Inflammatory macrophage (primary cell): Measurements from ENCODE around the gene NOX5.
A peak's percentile ranks its signal among the peaks of the same experiment; 100 is the strongest.

ENCODE experiments used
- DNase-seq, 2 donors: peaks; one replicate each; pipeline ENCODE4 v3.0.0-alpha.2; 2020 to 2022

NOX5 gene

GRCh38 chr15:68992696-68993095 lies 21.8 kb upstream of the NOX5 start:
- DNase-seq, result no peak

- no peak for DNase-seq
Observed at GRCh38 chr15:68993276-68993675, 21.2 kb upstream of the NOX5 start.

- DNase-seq, result no peak
Observed at GRCh38 chr15:68994149-68994548, 20.3 kb upstream of the NOX5 start.

- no peak for DNase-seq
Observed at GRCh38 chr15:68994981-68995761, 19.3 kb upstream of the NOX5 start.

- DNase-seq, result no peak
Observed at GRCh38 chr15:68997050-68997449, 17.4 kb upstream of the NOX5 start.

GRCh38 chr15:68997930-68998777 lies 16.3 kb upstream of the NOX5 start:
- no peak for DNase-seq

GRCh38 chr15:68999091-68999490 lies 15.4 kb upstream of the NOX5 start:
- no peak for DNase-seq

GRCh38 chr15:69000091-69000490 lies 14.4 kb upstream of the NOX5 start:
- DNase-seq, result no peak

GRCh38 chr15:69000725-69001503 lies 13.6 kb upstream of the NOX5 start:
- DNase-seq, result no peak

- no peak for DNase-seq
Observed at GRCh38 chr15:69002783-69003182, 11.7 kb upstream of the NOX5 start.

- DNase-seq, result no peak
Observed at GRCh38 chr15:69004011-69004410, 10.5 kb upstream of the NOX5 start.

GRCh38 chr15:69008056-69008455 lies 6.4 kb upstream of the NOX5 start:
- no peak for DNase-seq

GRCh38 chr15:69009341-69009740 lies 5.2 kb upstream of the NOX5 start:
- peak; percentile 21 to 53 for DNase-seq

GRCh38 chr15:69011641-69012040 lies 2.9 kb upstream of the NOX5 start:
- DNase-seq, result no peak

- DNase-seq, result no peak
Observed at GRCh38 chr15:69012761-69013364, 1.6 kb upstream of the NOX5 start.

GRCh38 chr15:69013726-69014406 lies 629 bp upstream of the NOX5 start:
- peak in 1 of 2 donors; percentile 7 for DNase-seq

GRCh38 chr15:69015591-69015990 lies 1.1 kb downstream of the NOX5 start:
- no peak for DNase-seq

GRCh38 chr15:69016021-69016595 lies 1.6 kb downstream of the NOX5 start:
- DNase-seq, result no peak

- DNase-seq, result no peak
Observed at GRCh38 chr15:69017978-69018377, 3.5 kb downstream of the NOX5 start.

- no peak for DNase-seq
Observed at GRCh38 chr15:69018951-69019350, 4.5 kb downstream of the NOX5 start.

GRCh38 chr15:69021895-69022294 lies 7.4 kb downstream of the NOX5 start:
- no peak for DNase-seq

GRCh38 chr15:69025320-69025719 lies 10.8 kb downstream of the NOX5 start:
- DNase-seq, result no peak
